AG09319 (cell line): ENCODE measurements around the gene HOXA9.

Source experiments
- DNase-seq: peaks from one replicate; pipeline ENCODE4 v3.0.0-alpha.2; 2010; ENCODE audit warnings: low read depth; ENCODE audit errors: extremely low read depth
- CTCF ChIP-seq: IDR thresholded peaks from 2 replicates; pipeline ENCODE4 v1.5.1; 2011; ENCODE audit warnings: low read depth, mild to moderate bottlenecking, inconsistent platforms, low read length, moderate library complexity

HOXA9 gene

GRCh38 chr7:27114881-27115220 lies 50.5 kb downstream of the HOXA9 start:
- no peak for TF ChIP-seq CTCF
- DNase-seq: no peak

- TF ChIP-seq CTCF: no peak
- DNase-seq: no peak
These were observed 51.2 kb downstream of the HOXA9 start for GRCh38 chr7:27113991-27114769.

- no peak for TF ChIP-seq CTCF
- no peak for DNase-seq
These were observed 52.1 kb downstream of the HOXA9 start for GRCh38 chr7:27112955-27113949.
